ENCODE results near the gene L2HGDH. TPM values are rescaled to one million over a fixed set of nuclear protein-coding genes. Genes with fewer than 3 reads are reported as not detected.

Gene L2HGDH
- total RNA-seq, 1 donor from 2014 or later, result 7.3 TPM

DNA sequence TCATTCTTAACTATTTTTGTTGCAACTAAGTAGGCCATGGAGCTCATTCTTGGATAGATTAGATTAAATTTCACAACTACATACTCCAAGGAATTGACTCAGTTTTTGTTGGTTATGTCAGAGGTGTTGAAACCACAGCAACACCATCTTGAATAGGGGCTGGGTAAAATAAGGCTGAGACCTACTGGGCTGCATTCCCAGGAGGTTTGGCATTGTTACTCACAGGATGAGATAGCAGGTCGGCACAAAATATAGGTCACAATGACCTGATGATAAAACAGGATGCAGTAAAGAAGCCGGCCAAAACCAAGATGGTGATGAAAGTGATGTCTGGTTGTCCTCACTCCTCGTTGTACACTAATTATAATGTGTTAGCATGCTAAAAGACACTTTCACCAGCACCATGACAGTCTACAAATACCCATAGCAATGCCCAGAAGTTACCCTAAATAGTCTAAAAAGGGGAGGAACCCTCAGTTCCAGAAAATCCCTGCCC is 21.0 kb upstream of the L2HGDH start:
- TF ChIP-seq, protein P1, sequence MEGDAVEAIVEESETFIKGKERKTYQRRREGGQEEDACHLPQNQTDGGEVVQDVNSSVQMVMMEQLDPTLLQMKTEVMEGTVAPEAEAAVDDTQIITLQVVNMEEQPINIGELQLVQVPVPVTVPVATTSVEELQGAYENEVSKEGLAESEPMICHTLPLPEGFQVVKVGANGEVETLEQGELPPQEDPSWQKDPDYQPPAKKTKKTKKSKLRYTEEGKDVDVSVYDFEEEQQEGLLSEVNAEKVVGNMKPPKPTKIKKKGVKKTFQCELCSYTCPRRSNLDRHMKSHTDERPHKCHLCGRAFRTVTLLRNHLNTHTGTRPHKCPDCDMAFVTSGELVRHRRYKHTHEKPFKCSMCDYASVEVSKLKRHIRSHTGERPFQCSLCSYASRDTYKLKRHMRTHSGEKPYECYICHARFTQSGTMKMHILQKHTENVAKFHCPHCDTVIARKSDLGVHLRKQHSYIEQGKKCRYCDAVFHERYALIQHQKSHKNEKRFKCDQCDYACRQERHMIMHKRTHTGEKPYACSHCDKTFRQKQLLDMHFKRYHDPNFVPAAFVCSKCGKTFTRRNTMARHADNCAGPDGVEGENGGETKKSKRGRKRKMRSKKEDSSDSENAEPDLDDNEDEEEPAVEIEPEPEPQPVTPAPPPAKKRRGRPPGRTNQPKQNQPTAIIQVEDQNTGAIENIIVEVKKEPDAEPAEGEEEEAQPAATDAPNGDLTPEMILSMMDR (IDR thresholded peaks at IDR 0.05; ENCODE audit: insufficient read depth, low read length, poor library complexity, severe bottlenecking), result no peak
- Histone ChIP-seq H3K27me3 (ENCODE audit: control insufficient read depth, insufficient read depth, low read length) (no peaks in the 10 kb centered on the region), H3K36me3 (ENCODE audit: control insufficient read depth, insufficient read depth, low read length) (no peaks in the 10 kb centered on the region), H3K4me3 (ENCODE audit: low read depth, low read length) (no peak overlapping the region)
- no peak for DNase-seq (ENCODE audit: low read depth)

DNA sequence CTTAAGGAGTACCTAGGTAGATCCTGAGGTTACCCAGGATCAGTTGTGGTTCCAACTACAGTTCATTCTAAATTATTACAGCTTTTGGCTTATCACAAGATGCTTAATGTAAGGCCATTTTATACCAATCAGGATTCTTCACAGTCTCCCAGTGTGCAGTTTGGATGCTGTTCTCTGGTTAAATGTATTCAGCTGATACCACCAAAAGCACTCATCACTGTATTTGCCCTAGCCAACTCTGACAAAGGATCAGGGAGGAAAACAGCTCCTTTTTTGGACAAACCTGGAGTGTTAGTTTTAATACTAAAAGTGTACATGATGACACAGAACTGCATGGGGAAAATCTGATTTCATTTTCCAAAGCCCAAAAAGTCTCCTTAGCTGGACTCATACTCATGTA is 19.6 kb upstream of the L2HGDH start:
- no peaks in the 10 kb centered on the region for H3K27me3 ChIP-seq (ENCODE audit: control insufficient read depth, insufficient read depth, low read length)
- DNase-seq (ENCODE audit: low read depth), result no peak
- no peak overlapping the region for H3K4me3 ChIP-seq (ENCODE audit: low read depth, low read length)
- TF ChIP-seq, protein P1 (IDR thresholded peaks at IDR 0.05; ENCODE audit: insufficient read depth, low read length, poor library complexity, severe bottlenecking), result no peak
- no peaks in the 10 kb centered on the region for H3K36me3 ChIP-seq (ENCODE audit: control insufficient read depth, insufficient read depth, low read length)

DNA sequence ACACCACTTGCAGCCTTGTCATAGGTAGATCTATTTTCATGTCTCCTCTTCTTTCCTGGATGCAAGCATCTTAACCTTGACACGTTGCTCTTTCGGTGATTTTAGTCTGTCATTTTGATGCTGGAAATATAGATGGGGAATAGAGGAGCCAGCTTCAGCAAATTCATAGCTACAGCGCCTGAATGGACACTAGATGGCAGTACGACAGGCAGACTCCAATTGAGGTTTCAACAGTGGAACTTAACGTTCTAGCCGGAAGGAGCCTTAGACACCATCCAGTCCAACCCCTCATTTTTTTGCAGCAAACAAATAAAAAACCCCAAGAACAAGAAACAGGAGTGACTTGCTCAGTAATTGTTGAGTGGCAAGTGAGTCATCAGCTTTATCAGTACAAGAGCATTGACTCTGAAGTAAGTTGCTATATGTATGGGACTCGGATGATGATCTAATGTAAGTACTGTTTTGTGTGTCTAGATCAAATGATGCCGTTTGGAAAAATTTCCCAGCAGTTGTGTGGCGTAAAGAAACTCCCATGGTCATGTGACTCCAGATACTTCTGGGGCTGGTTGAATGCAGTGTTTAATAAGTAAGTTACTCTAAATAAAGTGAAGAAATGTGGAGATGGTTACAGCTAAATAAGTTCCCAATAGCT is 9.1 kb upstream of the L2HGDH start:
- Histone ChIP-seq H3K36me3 (ENCODE audit: control insufficient read depth, insufficient read depth, low read length) (no peaks in the 10 kb centered on the region), H3K4me3 (ENCODE audit: low read depth, low read length) (no peak overlapping the region), H3K27me3 (ENCODE audit: control insufficient read depth, insufficient read depth, low read length) (no peaks in the 10 kb centered on the region)
- peak; percentile 78 for DNase-seq (ENCODE audit: low read depth)
- TF ChIP-seq, protein P1 (IDR thresholded peaks at IDR 0.05; ENCODE audit: insufficient read depth, low read length, poor library complexity, severe bottlenecking), result peak; percentile 86

DNA sequence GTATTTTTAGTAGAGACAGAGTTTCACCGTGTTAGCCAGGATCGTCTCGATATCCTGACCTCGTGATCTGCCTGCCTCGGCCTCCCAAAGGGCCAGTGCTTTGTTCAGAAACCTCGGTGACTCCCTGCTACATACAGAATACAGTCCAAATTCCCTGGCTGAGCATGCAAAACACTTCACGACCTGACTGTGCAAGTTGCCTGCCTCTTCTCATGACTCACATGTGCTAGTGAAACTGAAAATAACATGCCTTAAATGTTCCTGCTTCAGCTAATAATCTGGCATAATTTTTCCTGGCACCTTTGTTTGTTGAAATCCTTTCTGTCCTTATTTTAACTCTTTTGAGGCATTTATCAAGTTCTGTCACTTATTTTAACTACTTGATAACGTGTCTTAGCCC is 8.3 kb upstream of the L2HGDH start:
- Histone ChIP-seq H3K27me3 (ENCODE audit: control insufficient read depth, insufficient read depth, low read length) (no peaks in the 10 kb centered on the region), H3K36me3 (ENCODE audit: control insufficient read depth, insufficient read depth, low read length) (no peaks in the 10 kb centered on the region), H3K4me3 (ENCODE audit: low read depth, low read length) (no peak overlapping the region)
- TF ChIP-seq, protein P1 (IDR thresholded peaks at IDR 0.05; ENCODE audit: insufficient read depth, low read length, poor library complexity, severe bottlenecking), result no peak
- DNase-seq (ENCODE audit: low read depth), result no peak

DNA sequence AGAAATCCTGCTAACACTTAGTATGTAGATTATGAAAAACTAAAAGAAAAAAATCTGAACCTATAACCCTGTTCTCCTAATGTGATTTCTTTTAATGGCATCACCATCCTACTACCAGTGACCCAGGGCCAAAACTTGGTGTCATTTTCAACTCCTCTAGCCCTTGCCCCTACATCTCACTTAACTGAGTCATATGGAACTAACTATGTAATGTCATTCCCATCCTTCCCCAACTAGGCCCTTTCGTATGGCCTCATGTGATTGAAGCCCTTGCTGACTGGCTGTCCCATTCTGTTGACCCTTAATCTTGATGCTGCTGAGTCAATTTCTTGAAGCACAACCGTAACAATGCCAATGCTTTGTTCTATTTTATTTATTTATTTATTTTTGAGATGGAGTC is 7.7 kb upstream of the L2HGDH start:
- Histone ChIP-seq H3K36me3 (ENCODE audit: control insufficient read depth, insufficient read depth, low read length) (no peaks in the 10 kb centered on the region), H3K27me3 (ENCODE audit: control insufficient read depth, insufficient read depth, low read length) (no peaks in the 10 kb centered on the region), H3K4me3 (ENCODE audit: low read depth, low read length) (no peak overlapping the region)
- TF ChIP-seq, protein P1 (IDR thresholded peaks at IDR 0.05; ENCODE audit: insufficient read depth, low read length, poor library complexity, severe bottlenecking), result no peak
- no peak for DNase-seq (ENCODE audit: low read depth)

DNA sequence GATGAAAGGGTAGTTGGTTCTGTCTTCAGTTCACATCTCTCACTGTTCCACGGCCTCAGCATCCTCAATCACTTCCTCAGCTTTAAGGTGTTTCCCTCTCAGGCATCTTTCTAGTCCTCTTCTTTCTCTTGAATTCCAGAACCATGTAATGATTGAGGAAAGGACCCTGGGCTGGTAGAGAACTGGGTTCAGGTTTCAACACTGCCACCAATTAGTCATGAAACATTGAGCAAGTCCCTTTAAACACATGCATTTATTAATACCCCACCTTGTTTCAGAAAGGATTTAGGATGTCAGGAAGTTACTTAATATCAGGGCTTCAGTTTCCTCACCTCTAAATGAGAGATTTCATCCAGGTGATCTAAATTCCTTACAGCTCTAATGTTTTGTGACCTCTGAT is 7.3 kb upstream of the L2HGDH start:
- Histone ChIP-seq H3K27me3 (ENCODE audit: control insufficient read depth, insufficient read depth, low read length) (no peaks in the 10 kb centered on the region), H3K4me3 (ENCODE audit: low read depth, low read length) (no peak overlapping the region), H3K36me3 (ENCODE audit: control insufficient read depth, insufficient read depth, low read length) (no peaks in the 10 kb centered on the region)
- no peak for DNase-seq (ENCODE audit: low read depth)
- TF ChIP-seq, protein P1 (IDR thresholded peaks at IDR 0.05; ENCODE audit: insufficient read depth, low read length, poor library complexity, severe bottlenecking), result no peak
